Fibroblast of lung (primary cell): ENCODE results near the gene CST7. TPM values are rescaled to one million over a fixed set of nuclear protein-coding genes. Genes with fewer than 3 reads are reported as not detected.

Source experiments
- DNase-seq, 2 donors: peaks; one replicate each; pipeline versions ENCODE4 v3.0.0 to v3.0.0-alpha.2; 2010; ENCODE audit warnings: low read depth in 2 of 2
- H2AFZ ChIP-seq: 2 replicates; pipeline ENCODE4 v1.5.1; 2012; ENCODE audit warnings: low read length, control low read depth, inconsistent platforms
- H3K27ac ChIP-seq: 2 replicates; pipeline ENCODE4 v1.5.1; 2011; ENCODE audit warnings: low read length, control low read depth; ENCODE audit not compliant: insufficient read depth
- H3K27me3 ChIP-seq: 2 replicates; pipeline ENCODE4 v1.5.1; 2011; ENCODE audit warnings: mild to moderate bottlenecking, low read length; ENCODE audit not compliant: control insufficient read depth, insufficient read depth
- H3K36me3 ChIP-seq: 2 replicates; pipeline ENCODE4 v1.5.1; 2011; ENCODE audit warnings: low read length; ENCODE audit not compliant: control insufficient read depth, insufficient read depth
- H3K4me1 ChIP-seq: 2 replicates; pipeline ENCODE4 v1.5.1; 2011; ENCODE audit warnings: low read length; ENCODE audit not compliant: control insufficient read depth, insufficient read depth; ENCODE audit errors: extremely low read depth
- H3K4me2 ChIP-seq: 2 replicates; pipeline ENCODE4 v1.5.1; 2011; ENCODE audit warnings: low read length, control low read depth; ENCODE audit not compliant: insufficient read depth; ENCODE audit errors: extremely low read depth
- H3K4me3 ChIP-seq, 4 experiments: fragments of 200-600 bp in 1 of 4; sonication (generic) in 1 of 4; replicated peaks in 1 of 4; 2 replicates each; pipeline ENCODE4 v1.5.1; 2011 to 2016; ENCODE audit warnings: low read length in 4 of 4, low read depth in 3 of 4, mild to moderate bottlenecking in 3 of 4, control low read depth in 2 of 4, inconsistent platforms in 1 of 4, mixed read lengths in 1 of 4; ENCODE audit not compliant: insufficient read depth in 1 of 4; ENCODE audit errors: control extremely low read depth in 1 of 4
- H3K79me2 ChIP-seq: 2 replicates; pipeline ENCODE4 v1.5.1; 2012; ENCODE audit warnings: mild to moderate bottlenecking, low read length, inconsistent platforms; ENCODE audit not compliant: control insufficient read depth, insufficient read depth
- H3K9ac ChIP-seq: 2 replicates; pipeline ENCODE4 v1.5.1; 2011; ENCODE audit warnings: mild to moderate bottlenecking, low read length, control low read depth; ENCODE audit not compliant: insufficient read depth
- H3K9me3 ChIP-seq: 2 replicates; pipeline ENCODE4 v1.5.1; 2012; ENCODE audit warnings: low read depth, low read length; ENCODE audit not compliant: control insufficient read depth, insufficient read depth
- H4K20me1 ChIP-seq: 2 replicates; pipeline ENCODE4 v1.5.1; 2011; ENCODE audit warnings: low read length; ENCODE audit not compliant: control insufficient read depth, insufficient read depth; ENCODE audit errors: extremely low read depth
- EZH2 ChIP-seq: IDR thresholded peaks from 2 replicates; pipeline ENCODE4 v1.5.1; 2012; ENCODE audit warnings: low read length, control low read depth, mild to moderate bottlenecking; ENCODE audit errors: missing control alignments
- polyA plus RNA-seq, 2 donors: library from polyadenylated mRNA; depleted of rRNA in 1 of 2; stranded (reverse) in 1 of 2; unstranded in 1 of 2; fragments of >200 nt; gene quantifications; 2 replicates each; pipeline ENCODE4 v1.2.1, GENCODE V29; 2011 to 2012; ENCODE audit warnings: missing spikeins in 1 of 2
- total RNA-seq: library from RNA; depleted of rRNA; stranded (reverse); fragments of >200 nt; gene quantifications from 2 replicates; pipeline ENCODE4 v1.2.1, GENCODE V29; 2014
- TF ChIP-seq, protein P1 (sequence below), 2 donors: IDR thresholded peaks in 1 of 2; conservative IDR thresholded peaks in 1 of 2; 1 replicate in 1 of 2; 2 replicates in 1 of 2; pipeline ENCODE4 v1.5.1; 2011 to 2012; ENCODE audit warnings: low read length in 2 of 2, control low read depth in 1 of 2, inconsistent platforms in 1 of 2, low read depth in 1 of 2, mild to moderate bottlenecking in 1 of 2

CST7 gene
- total and polyA plus RNA-seq, 2 donors (not counting 1 experiment from before 2014, with no cell fraction given) = not detected

DNA sequence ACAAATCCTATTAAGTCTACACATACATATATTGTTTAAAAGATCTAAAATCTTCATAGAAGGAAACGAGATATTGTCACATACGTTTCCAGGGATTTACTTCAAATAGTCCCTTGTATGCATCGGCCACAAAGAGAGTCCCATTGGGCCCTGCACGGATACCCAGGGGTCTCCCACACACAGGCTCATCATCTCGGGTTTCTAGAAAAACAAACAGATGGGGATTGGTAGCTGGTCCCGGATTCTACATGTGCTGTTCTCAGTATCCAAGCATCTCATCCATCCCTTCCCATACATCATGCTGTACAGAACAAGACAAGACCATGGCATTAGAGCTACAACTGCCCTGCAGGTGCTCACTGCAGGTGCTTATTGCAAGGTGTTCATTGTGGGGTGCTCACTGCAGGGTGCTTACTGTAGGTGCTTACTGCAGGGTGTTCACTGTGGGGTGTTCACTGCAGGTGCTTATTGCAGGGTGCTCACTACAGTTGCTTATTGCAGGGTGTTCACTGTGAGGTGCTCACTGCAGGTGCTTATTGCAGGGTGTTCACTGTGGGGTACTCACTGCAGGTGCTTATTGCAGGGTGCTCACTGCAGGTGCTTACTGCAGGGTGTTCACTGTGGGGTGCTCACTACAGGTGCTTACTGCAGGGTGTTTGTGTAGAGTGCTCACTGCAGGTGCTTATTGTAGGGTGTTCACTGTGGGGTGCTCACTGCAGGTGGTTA, 22.5 kb downstream of the CST7 start:
- DNase-seq = no peak
- H2AFZ ChIP-seq = no peak overlapping the region
- peaks cover 15% of the 10 kb centered on the region for H3K36me3 ChIP-seq

DNA sequence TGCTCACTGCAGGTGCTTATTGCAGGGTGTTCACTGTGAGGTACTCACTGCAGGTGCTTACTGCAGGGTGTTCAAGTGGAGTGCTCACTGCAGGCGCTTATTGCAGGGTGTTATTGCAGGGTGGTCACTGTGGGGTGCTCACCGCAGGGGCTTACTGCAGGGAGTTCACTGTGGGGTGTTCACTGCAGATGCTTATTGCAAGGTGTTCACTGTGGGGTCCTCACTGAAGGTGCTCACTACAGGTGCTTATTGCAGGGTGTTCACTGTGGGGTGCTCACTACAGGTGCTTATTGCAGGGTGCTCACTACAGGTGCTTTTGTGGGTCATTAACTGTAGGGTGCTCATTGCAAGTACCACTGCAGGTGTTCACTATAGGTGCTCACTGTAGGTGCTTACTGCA, 23.3 kb downstream of the CST7 start:
- TF ChIP-seq, protein P1, sequence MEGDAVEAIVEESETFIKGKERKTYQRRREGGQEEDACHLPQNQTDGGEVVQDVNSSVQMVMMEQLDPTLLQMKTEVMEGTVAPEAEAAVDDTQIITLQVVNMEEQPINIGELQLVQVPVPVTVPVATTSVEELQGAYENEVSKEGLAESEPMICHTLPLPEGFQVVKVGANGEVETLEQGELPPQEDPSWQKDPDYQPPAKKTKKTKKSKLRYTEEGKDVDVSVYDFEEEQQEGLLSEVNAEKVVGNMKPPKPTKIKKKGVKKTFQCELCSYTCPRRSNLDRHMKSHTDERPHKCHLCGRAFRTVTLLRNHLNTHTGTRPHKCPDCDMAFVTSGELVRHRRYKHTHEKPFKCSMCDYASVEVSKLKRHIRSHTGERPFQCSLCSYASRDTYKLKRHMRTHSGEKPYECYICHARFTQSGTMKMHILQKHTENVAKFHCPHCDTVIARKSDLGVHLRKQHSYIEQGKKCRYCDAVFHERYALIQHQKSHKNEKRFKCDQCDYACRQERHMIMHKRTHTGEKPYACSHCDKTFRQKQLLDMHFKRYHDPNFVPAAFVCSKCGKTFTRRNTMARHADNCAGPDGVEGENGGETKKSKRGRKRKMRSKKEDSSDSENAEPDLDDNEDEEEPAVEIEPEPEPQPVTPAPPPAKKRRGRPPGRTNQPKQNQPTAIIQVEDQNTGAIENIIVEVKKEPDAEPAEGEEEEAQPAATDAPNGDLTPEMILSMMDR (conservative IDR thresholded peaks at IDR 0.05 in 1 of 2, IDR thresholded peaks at IDR 0.05 in 1 of 2; ENCODE audit: low read depth in 1 of 2, low read length in 2 of 2) = no peak
- no peak for TF ChIP-seq EZH2
- no peaks in the 10 kb centered on the region for H4K20me1 ChIP-seq
- no peak overlapping the region for H3K4me3 ChIP-seq
- no peak overlapping the region for H3K9ac ChIP-seq
- H2AFZ ChIP-seq = no peak overlapping the region
- H3K4me1 ChIP-seq = no peaks in the 10 kb centered on the region
- no peak overlapping the region for H3K4me2 ChIP-seq
- DNase-seq = no peak
- no peak overlapping the region for H3K27ac ChIP-seq
- H3K79me2 ChIP-seq = no peaks in the 10 kb centered on the region
- no peaks in the 10 kb centered on the region for H3K9me3 ChIP-seq
- H3K27me3 ChIP-seq = no peaks in the 10 kb centered on the region
- H3K36me3 ChIP-seq = peaks cover 15% of the 10 kb centered on the region

More for the DNA sequence above, 22.5 kb downstream of the CST7 start:
- Histone ChIP-seq H3K9me3 (no peaks in the 10 kb centered on the region), H3K4me1 (no peaks in the 10 kb centered on the region), H3K79me2 (no peaks in the 10 kb centered on the region), H3K4me2 (no peak overlapping the region), H3K9ac (no peak overlapping the region), H3K27ac (no peak overlapping the region), H4K20me1 (no peaks in the 10 kb centered on the region), H3K4me3 (no peak overlapping the region), H3K27me3 (no peaks in the 10 kb centered on the region)
- no peak for TF ChIP-seq EZH2
- TF ChIP-seq, protein P1 (conservative IDR thresholded peaks at IDR 0.05 in 1 of 2, IDR thresholded peaks at IDR 0.05 in 1 of 2; ENCODE audit: low read depth in 1 of 2, low read length in 2 of 2) = no peak

DNA sequence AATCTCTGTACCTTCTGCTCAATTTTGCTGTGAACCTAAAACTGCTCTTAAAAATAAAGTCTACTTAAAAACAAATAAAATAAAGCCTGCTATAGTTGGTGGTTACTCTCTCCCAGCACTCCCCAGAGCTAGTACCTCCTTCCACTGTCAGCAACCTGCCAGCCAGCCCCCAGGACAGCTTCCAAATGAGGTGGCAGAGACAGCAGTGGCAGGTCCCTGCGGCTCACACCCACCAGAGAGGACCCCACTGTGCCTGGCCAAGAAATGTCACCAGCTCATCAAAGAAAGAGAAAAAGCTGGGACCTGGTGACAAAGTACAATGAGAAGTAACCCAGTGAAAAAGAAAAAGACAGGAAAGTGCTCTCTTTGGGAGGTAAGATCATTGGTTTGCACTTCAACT, 28.3 kb downstream of the CST7 start:
- H3K27me3 ChIP-seq = no peaks in the 10 kb centered on the region
- no peak for TF ChIP-seq EZH2
- TF ChIP-seq, protein P1 (conservative IDR thresholded peaks at IDR 0.05 in 1 of 2, IDR thresholded peaks at IDR 0.05 in 1 of 2; ENCODE audit: low read depth in 1 of 2, low read length in 2 of 2) = no peak
- no peaks in the 10 kb centered on the region for H3K4me1 ChIP-seq
- no peaks in the 10 kb centered on the region for H3K9me3 ChIP-seq
- no peak overlapping the region for H3K9ac ChIP-seq
- peaks cover 9% of the 10 kb centered on the region for H3K36me3 ChIP-seq
- H4K20me1 ChIP-seq = no peaks in the 10 kb centered on the region
- H3K27ac ChIP-seq = no peak overlapping the region
- H3K79me2 ChIP-seq = no peaks in the 10 kb centered on the region
- H3K4me2 ChIP-seq = no peak overlapping the region
- DNase-seq = no peak
- H2AFZ ChIP-seq = no peak overlapping the region
- no peak overlapping the region for H3K4me3 ChIP-seq
